ENCODE data around the gene GPRC5A.

The GPRC5A gene

DNA sequence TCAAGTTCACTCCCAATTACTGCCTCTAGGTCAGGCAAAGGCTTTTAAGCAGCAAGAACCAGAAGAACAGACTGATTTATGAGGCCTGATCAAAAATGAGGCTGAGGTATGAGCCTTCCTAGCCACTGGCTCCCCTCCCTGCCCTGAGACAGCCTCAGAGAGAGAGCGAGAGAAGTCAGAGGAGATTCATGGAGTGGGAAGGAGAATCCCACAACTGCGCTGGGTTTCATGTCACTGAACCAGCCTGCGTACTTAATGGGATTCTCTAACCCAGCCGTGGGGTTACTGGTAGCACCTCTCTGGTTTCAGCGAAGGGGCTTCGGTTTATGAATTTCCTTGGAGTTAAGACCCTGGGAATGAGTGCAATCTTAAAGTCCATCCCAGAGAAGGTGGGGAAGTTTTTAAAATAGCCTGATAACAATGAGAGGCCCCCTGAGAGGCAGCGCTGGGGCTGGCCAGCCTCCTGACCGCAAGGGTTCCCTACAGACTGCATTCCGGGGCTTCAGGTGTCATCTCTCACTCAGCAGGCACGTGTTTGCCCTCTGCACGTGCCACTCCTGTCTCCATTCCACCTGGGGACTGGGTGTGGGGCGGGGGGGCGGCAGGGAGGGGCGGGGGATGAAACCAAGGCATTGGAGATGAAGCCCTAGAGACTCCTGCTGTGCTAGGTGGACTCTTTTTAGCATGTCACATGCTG lies 6.1 kb upstream of the GPRC5A start:
- DNase-seq (ENCODE audit: low spot score), result no peak

DNA sequence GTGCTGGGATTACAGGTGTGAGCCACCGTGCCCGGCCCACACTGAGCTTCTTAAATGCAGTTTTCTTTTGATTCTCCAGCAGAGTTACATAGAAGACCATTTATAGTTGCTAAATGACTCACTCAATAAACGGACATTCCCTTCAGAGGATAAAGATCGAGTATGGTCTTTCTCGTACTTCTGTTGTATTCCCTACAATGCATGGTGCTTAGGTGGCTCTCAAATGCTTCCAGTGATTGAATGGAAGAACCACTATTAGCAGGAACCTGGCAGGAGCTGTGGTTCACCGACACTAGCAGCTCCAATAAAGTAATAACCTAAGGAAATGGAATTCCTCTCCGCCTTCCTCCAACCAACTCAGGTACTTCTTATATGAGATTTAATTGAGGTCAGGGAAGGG lies 3.9 kb upstream of the GPRC5A start:
- no peak for DNase-seq (ENCODE audit: low spot score)

- DNase-seq (ENCODE audit: low spot score), result no peak
Observed at GRCh38 chr12:12889701-12890100, 1.7 kb upstream of the GPRC5A start.

DNA sequence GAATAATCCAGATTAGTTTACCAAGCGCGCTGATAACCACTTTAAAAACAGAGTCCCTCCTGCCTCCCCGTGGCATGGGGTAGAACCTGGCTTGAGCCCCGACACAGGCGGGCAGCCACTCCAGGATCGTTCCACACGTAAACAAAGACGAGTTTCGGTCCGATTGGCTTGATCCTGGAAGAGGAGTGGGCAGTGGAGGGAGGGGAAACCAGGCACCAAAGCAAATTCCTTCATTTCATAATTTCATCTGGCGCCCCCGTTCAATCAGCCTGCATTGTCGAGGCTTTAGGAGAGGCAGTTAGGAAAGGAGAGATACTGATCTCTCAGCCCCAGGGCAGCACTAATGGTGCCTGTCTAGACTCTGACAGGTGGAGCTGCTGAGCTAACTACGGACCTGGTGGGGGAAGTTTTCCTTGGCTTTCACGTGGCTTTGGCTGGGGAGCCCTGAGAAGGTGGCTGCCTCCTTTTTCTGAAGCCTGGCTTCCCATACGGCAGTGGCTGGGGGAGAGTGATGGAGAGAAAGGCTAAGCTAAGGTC lies 751 bp upstream of the GPRC5A start:
- peak; percentile 63 for DNase-seq (ENCODE audit: low spot score)

DNA sequence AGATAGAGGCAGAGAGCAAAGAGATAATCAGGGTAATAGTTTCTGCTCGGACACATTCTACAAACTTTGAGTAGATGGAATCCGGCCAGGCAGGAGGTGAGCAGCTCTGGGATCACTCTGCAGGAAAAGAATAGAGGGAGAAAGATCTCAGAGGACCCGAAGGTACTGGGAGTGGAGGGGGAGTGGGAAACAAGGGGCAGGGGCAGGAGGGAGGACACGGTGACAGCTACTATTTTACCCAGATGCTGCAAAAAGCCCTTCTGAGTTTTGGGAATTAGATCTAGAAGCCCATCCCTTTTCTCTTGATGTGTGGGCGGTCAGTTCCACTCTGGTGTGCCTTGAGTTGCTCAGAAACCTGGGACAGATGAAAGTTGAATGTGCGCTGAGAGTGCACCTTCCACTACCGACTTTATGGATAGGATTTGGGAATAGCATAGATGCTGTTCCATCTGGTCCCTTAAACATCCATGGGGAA lies 556 bp downstream of the GPRC5A start:
- DNase-seq (ENCODE audit: low spot score), result no peak

- no peak for DNase-seq (ENCODE audit: low spot score)
Observed at GRCh38 chr12:12892681-12893141, 1.3 kb downstream of the GPRC5A start.

DNA sequence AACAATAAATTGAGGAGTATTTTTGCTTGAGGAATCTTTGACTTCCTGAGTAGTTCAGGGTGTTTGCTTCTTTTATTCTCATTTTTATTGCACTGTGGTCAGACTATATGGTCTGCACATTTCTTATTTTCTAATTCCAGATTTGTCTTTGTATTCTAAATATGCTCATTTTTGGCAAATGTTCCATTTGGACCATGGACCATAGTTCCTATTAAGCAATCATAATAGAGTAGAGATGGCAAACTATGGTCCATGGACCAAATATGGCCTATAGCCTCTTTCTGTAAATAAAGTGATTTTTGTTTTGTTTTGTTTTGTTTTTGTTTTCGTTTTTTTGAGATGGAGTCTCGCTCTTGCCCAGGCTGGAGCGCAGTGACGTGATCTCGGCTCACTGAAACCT lies 2.1 kb downstream of the GPRC5A start:
- DNase-seq (ENCODE audit: low spot score), result no peak

DNA sequence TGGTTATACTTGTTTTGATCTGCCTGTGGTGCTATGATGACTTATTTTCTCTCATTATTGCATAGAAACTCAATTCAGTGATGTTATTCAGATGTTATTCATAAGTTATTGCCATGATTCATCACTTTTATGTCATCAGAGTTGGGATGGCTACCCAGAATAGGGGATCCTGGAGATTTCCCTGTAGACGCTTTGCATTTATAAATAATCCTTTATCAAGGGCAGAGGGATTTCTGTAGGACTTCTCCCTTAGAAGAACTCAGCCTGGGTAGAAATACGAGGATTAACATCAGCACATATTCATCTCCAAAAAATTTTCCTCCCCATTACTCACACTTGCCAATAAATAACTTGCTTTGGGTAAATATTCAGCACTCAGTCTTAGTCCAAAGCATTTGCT lies 4.9 kb downstream of the GPRC5A start:
- no peak for DNase-seq (ENCODE audit: low spot score)

GRCh38 chr12:12897302-12897701 lies 5.9 kb downstream of the GPRC5A start:
- no peak for DNase-seq (ENCODE audit: low spot score)

GRCh38 chr12:12898136-12898717 lies 6.9 kb downstream of the GPRC5A start:
- DNase-seq (ENCODE audit: low spot score), result no peak

DNA sequence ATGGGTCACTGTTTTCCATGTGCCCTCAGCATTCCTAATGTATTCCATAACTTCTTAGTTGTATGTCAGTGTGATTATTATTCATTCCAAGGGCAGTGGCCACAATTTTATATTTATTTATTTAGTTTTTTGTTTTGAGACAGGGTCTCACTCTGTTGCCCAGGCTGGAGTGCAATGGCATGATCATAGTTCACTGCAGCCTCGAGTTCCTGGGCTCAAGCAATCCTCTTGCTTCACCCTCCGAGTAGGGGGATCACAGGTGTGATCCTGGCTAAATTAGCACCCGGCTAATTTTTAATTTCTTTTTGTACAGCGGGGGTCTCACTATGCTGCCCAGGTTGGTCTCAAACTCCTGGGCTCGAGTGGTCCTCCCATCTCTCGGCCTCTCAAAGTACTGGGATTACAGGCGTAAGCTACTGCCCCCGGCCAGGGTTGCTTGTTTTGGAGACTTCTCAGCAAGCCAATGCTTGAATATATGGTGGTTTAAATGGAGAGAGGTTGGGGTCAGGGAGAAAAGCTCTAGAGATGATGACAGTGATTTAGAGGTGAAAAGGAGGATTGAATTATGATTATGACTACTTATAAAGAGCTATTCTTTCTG lies 7.6 kb downstream of the GPRC5A start:
- DNase-seq (ENCODE audit: low spot score), result no peak

DNA sequence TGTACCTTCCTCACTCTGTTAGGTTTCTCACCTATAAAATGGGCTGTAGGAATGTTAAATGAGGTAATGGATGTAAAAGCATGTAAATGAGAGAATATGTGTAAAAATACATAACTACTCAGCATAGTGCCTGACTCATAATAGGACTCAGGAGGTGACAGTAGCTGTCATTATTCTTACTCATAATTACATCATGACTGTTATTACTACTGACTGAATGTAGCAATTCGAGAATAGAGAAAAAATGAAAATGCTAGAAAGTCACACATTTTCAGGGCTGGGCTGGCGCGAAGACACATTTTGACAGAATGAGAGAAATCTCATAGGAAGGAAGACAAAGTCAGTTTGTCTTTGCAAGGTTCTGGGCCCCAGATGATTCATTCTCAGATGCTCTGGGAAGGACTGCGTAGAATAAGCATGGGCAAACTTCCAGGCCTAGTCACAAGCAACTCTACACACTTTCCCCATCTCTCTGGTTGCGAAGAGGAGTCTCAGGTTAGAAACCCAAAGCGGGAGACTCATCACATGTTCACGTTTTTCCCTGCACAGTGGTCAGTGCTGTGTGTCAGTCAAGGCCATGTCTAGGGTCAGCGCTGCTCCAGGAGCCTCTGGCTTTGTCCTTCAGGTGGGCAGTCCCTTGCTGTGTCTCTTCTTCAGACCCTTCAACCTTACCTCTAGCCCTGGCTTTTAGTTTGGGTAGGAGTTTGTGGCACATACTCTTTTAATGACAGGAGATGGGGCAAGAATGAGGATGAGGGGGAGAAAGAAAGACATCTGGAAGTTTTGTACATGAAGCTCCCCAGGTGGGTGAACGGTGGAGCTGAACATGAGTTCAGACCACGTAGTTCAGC lies 8.4 kb downstream of the GPRC5A start:
- no peak for DNase-seq (ENCODE audit: low spot score)

- DNase-seq (ENCODE audit: low spot score), result no peak
Observed at GRCh38 chr12:12900786-12901157, 9.4 kb downstream of the GPRC5A start.

GRCh38 chr12:12901158-12901791 lies 9.9 kb downstream of the GPRC5A start:
- no peak for DNase-seq (ENCODE audit: low spot score)

DNA sequence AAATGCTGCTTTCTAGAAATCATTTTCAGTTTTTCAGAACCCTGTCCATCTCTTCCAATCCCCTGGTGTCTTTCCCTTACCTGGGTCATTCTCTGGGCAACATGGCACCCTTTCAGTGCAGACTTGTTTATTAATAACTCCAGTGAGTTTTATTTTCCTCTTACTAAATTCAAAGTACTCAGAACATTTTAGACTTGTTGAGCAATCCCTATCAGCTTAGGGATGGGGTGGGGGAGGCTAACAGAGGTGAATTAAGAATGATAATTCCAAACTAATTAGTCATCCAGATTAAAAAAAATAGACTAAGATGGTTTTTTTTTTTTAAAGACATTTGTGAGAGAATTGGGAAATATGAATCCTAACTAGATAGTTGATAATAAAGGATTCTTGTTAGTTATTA lies 10.7 kb downstream of the GPRC5A start:
- DNase-seq (ENCODE audit: low spot score), result no peak

- no peak for DNase-seq (ENCODE audit: low spot score)
Observed at GRCh38 chr12:12903642-12904609, 12.6 kb downstream of the GPRC5A start.

DNA sequence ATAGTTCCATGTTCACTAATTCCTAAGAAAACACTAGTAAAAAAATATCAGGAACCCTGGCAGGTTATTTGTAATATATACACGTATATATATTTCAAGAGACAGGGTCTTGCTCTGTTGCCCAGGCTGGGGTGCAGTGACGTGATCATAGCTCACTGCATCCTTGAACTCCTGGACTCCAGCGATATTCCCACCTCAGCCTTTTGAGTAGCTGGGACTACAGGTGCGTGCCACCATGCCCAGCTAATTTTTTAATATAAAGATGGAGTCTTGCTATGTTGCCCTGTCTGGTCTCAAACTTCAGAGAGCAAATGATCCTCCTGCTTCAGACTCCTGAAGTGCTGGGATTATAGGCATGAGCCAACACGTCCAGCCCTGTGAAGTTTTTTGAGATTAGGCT lies 16.2 kb downstream of the GPRC5A start:
- no peak for DNase-seq (ENCODE audit: low spot score)

DNA sequence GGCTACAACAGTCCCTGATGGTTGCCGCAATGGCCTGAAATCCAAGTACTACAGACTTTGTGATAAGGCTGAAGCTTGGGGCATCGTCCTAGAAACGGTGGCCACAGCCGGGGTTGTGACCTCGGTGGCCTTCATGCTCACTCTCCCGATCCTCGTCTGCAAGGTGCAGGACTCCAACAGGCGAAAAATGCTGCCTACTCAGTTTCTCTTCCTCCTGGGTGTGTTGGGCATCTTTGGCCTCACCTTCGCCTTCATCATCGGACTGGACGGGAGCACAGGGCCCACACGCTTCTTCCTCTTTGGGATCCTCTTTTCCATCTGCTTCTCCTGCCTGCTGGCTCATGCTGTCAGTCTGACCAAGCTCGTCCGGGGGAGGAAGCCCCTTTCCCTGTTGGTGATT lies 16.9 kb downstream of the GPRC5A start:
- no peak for DNase-seq (ENCODE audit: low spot score)

- no peak for DNase-seq (ENCODE audit: low spot score)
Observed at GRCh38 chr12:12908711-12909110, 17.3 kb downstream of the GPRC5A start.

GRCh38 chr12:12909228-12909994 lies 18.0 kb downstream of the GPRC5A start:
- DNase-seq (ENCODE audit: low spot score), result no peak

Data from D341Med (cell line).